ENCODE measurements around the gene FANCL. TPM values are rescaled to one million over a fixed set of nuclear protein-coding genes. Genes with fewer than 3 reads are reported as not detected.
"Not testable (repeated sequence)": the region's sequence is repeated elsewhere in the genome, so short reads cannot be mapped to it uniquely, and the experiment has no call there.

Gene FANCL
- 11.0 TPM for polyA plus RNA-seq (2013, experiment 1 of 2; ENCODE audit: insufficient read length)
- 5.7 TPM for polyA plus RNA-seq (2013, experiment 2 of 2; ENCODE audit: insufficient read length)

GRCh38 chr2:58240670-58241545 lies at the start of gene FANCL:
FANCL (minus strand) TSS chr2:58241325; CDS start chr2:58241313, 12 bp downstream.
- DNase-seq: peak; percentile 86

- DNase-seq: peak; percentile 2
Measured at GRCh38 chr2:58289029-58289428, 47.9 kb upstream of the FANCL start.

GRCh38 chr2:58283931-58284330 lies 42.8 kb upstream of the FANCL start:
- no peak for DNase-seq

- not testable (repeated sequence) for DNase-seq
Measured at GRCh38 chr2:58275144-58275543, 34.0 kb upstream of the FANCL start.

- no peak for DNase-seq
Measured at GRCh38 chr2:58271826-58272225, 30.7 kb upstream of the FANCL start.

DNA sequence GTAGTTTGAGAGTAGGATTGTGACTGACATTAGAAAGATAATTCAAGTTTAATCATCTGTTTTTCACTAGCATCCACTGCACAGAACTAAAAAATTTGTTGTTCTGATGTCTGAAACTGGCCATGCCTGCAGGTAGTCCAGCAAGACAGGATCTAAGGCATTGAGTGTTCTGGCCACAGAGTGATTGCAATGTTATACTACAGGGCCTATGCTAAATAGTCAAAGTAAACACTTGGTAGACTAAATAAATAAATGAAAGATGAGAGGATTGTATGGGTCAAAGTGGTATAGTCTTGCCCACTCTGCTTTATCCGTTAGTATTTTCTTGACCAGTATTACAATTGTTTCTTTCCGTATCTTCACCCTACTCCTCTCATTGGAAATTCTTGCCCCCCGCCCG lies 27.6 kb upstream of the FANCL start:
- no peak for DNase-seq

DNA sequence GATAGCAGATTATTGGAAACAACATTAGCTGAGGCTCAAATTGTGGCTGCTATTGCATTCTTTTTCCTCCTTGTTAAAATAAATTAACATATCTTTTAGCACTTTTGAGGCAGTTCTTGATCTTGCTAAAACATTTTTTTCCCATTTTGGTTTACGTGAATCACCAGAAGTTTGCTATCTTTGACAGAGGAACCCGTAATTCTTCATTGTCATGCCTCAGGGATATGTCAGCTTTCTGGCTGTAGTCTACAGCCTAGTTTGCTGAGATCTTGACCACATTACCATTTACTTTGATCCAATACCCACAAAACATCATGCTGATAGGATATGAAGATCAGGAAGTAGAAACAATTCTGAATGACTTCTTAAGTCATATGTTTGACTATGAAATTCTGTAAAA lies 25.1 kb upstream of the FANCL start:
- no peak for DNase-seq

DNA sequence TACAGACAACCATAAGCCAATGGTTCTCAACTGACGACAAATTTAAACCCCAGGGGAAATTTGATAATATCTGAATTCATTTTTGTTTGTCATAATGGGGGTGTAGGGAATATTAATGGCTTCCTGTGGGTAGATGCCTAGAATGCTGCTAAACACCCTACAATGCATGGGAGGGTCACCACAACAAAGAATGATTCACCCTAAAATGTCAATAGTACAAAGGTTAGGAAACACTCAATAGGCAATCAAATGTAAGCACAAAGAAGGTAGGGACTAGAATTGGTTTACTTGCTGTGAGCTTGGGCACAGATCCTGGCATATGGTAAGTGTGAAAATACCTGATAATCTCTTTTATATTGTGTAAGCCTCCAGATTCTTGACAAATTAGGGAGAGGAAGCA lies 20.1 kb upstream of the FANCL start:
- no peak for DNase-seq

GRCh38 chr2:58258456-58258855 lies 17.3 kb upstream of the FANCL start:
- DNase-seq: not testable (repeated sequence)

- not testable (repeated sequence) for DNase-seq
Measured at GRCh38 chr2:58251331-58252201, 10.4 kb upstream of the FANCL start.

DNA sequence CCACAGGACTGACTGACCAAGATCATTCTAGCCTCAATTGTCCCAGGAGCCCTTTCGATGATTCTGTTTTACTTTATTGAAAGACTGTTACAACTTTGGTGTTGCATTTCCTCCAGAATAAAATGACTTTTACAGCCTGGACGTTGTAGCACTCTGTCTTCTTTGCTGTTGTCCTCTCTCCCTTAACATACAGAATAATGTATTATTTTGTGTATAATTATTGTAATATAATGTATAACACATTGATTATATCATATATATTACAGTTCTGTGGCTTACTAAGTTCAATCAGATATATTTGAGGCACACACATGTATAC lies 380 bp upstream of the FANCL start:
- DNase-seq: no peak

GRCh38 chr2:58239243-58239925 lies 1.7 kb downstream of the FANCL start:
- no peak for DNase-seq

DNA sequence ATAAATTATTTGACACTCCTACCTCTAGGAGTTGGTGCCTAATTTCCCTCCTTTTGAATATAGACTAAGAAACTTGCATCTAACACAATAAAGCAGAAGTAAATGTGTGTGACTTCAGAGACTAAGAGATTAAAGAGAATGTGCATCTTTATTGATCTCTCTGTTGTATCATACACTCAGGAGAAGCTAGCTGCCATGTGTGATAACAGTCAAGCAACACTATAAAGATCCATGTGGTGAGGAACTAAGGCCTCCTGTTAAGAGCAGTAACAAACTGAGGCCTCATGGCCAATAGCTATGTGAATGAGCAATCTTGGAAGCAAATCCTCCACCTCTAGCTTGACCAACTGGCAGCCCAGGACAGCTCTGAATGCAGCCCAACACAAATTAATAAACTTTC lies 3.4 kb downstream of the FANCL start:
- DNase-seq: no peak

- no peak for DNase-seq
Measured at GRCh38 chr2:58235984-58236383, 5.1 kb downstream of the FANCL start.

GRCh38 chr2:58235170-58235569 lies 6.0 kb downstream of the FANCL start:
- DNase-seq: no peak

GRCh38 chr2:58228299-58228698 lies 12.8 kb downstream of the FANCL start:
- no peak for DNase-seq

DNA sequence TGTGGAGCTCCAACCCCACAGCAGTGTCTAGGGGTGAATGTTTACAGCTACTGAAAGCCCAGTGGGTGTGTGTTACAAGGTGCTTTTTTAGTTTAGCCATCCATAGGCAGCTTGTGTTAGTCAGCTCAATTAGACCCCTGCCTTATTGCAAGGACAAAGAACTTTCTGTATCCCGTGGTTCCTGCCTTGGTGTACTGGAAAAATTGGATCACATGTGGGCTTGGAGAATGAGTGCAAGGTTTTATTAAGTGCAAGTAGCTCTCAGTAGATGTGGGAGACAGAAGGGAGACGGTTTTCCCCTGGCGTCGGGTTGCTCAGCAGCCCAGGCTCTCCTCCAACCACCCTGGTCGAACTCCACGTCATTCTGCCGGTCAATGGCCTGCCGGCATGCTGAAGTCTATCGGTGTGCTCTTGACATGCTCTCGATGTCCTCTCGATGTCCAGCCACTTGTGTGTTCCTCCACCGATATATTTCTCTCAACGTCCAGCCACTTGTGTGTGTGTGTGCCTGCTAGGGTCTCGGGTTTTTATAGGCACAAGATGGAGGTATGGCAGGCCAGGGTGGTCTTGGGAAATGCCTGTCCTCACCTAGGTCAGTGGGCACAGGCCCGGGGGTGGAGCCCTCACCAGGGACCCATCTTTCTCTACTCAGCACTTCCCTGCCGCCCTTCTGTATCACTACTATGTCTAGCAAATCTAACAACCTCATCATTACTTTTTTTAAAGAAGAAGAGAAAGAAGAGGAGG lies 13.8 kb downstream of the FANCL start:
- DNase-seq: no peak

DNA sequence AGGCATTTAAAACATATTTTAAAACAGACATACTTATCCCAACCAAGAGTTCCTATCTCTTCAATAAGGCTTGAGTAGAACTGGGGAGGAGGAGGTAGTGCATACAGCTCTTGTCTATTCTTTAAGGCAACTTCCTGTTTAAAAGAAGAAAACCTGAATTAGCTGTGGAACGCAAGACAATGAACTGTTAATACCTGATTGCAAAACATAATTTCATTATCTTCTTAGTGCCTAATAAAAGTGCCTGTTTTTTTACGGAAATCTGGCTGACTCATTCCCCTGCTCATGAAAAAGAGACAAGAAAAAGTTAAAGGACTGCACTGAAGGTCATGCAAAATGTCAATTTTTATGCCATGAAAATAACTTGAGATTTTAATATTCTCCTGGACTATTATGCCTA lies 19.2 kb downstream of the FANCL start:
- no peak for DNase-seq

DNA sequence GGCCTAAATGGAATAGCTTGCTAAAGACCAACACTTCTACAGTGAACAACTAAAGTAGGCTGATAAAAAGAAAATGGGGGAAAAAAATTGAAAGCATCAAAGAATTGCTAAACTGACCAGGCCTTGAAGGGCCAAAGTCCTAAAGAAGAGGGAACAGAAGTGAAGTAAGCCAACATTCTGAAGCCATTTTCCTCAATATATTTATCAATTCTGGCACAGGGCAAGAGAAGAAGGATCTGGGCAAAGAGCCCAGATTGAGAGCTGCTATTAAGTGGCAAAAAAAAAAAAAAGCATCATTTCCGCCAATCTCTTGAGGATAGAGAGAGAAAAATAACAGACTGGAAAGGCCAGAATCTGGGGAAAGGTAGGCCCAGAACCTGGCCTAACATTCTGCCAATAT lies 25.7 kb downstream of the FANCL start:
- DNase-seq: no peak

DNA sequence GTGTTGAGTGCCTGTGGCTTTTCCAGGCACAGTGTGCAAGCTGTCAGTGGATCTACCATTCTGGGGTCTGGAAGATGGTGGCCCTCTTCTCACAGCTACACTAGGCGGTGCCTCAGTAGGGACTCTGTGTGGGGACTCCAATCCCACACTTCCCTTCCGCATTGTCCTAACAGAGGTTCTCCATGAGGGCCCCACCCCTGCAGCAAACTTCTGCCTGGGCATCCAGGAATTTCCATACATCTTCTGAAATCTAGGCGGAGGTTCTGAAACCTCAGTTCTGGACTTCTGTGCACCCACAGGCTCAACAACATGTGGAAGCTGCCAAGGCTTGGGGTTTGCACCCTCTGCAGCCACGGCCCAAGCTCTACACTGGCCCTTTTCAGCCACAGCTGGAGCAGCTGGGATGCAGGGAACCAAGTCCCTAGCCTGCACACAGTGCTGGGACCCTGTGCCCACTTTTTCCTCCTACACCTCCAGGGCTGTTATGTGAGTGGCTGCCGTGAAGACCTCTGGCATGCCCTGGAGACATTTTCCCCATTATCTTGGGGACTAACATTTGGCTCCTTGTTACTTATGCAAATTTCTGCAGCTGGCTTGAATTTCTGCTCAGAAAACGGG lies 30.1 kb downstream of the FANCL start:
- not testable (repeated sequence) for DNase-seq

DNA sequence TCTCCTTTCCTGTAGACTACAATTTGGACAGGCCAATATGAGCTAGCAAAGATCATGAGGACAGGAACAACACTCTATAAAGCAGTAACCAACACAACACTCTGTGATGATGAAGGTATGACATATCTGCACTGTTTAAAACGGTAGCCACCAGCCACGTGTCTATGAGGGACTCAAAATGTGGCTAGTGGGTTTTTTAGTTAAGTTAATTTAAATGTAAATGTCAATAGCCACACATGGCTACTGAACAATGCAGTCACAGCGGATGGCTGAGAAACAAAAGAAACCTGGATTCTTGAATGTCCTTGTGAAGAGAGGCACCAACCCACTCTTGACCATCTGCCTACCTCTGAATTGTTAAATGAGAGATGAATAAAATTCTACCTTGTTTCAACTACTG lies 33.9 kb downstream of the FANCL start:
- no peak for DNase-seq

DNA sequence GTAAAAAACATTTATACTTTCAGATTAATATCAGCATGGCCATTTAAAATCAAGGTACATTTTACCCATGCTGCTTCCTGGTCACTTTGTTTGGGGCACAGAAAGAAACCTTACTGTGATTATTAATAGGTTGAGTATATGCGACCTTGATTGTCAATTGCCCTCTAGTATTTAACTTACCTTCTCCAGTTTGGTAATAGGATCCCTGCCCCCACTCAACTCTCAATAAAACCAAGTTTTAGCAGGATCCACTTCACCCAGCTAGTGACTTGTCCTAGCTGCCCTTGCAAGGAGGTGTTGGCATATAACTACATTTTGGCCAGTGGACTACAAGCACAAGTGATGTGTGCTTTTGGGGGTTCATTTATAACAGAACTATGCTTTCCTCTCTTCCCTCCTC lies 34.3 kb downstream of the FANCL start:
- no peak for DNase-seq
